GDM1 (cell line): ENCODE results near the gene GLRX.
A peak's percentile ranks its signal among the peaks of the same experiment; 100 is the strongest.
"Not testable (repeated sequence)": the region's sequence is repeated elsewhere in the genome, so short reads cannot be mapped to it uniquely, and the experiment has no call there.

Source experiments
- DNase-seq: peaks from one replicate; lab custom pipeline; 2025; lab: John Stamatoyannopoulos, UW

Gene GLRX

DNA sequence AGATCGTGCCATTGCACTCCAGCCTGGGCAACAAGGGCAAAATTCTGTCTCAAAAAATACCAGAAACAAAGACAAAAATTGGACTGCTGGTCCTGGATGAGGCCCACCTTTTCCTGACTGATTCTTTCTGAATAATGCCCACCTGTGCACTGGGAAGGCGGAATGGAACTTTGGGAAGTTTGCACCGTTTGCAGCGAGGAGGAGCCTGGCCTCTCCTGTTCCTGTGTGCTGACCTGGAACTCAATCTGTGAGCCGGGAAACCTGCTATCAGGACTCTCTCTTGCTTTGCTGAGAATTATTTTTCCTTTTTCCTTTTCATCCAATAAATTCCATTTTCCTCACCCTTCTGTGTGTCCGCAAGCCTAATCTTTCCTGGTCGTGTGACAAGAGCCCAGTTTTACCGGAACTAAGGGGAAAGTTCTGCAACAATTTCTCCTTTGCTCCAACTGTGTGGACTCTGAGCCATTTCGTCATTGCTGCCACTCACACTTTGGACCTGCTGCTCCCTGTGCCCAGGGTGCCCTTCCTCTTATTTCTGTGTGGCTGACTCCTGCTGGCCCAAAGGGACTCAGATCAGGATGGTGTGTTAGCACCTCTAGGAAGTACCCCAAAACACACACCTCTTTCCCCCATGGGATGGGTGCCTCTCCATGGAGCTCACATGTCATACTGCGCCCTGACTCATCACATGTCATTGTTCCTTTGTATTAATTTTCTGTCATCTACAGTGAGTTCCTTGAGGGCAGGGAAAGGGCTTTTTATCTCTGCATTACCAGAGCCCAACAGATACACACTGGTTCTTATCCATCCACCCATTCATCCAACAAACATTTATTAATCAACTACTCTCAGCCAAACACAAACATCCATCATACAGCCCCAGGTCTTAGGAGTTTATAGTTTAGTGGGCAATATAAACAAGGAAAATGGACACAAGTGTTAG lies 4.7 kb upstream of the GLRX start:
- no peak for DNase-seq

DNA sequence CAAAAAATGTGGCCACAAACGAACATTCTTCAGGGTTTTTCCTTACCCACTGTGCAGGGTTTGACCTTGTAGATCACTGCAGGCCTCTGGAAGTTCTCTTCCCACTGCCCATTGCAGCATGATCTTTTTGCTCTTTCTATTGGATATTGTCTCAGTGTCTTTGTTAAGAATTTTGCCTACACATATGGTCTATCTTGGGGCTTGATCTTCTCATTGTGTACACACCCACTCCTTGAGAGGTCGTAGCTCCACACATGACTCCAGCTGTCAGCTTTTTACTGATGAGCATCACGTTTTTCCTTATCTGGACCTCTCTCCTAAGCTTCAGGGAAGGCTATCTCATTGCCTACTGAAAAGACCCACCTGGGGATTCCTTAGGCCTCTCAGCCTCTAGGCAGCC lies 3.0 kb upstream of the GLRX start:
- DNase-seq = no peak

DNA sequence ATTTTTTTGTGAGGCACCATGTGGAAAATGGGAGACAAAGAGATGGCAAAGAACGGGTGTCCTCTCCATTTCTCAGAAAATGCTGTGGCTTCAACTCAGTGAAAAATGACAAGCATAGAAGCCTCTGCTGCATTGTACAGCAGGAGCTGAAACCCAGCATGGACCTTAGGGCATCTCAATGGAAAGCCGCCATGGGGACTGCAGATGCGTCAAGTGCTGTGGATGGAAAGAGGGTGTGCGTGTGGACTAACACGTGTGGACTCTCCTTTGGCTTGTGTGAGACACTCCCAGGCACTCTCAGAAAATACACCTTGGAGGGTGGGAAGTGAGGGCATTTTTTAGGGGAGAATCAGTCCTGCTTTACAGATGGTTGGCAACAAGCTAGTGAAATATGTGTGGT lies 2.2 kb upstream of the GLRX start:
- DNase-seq = no peak

DNA sequence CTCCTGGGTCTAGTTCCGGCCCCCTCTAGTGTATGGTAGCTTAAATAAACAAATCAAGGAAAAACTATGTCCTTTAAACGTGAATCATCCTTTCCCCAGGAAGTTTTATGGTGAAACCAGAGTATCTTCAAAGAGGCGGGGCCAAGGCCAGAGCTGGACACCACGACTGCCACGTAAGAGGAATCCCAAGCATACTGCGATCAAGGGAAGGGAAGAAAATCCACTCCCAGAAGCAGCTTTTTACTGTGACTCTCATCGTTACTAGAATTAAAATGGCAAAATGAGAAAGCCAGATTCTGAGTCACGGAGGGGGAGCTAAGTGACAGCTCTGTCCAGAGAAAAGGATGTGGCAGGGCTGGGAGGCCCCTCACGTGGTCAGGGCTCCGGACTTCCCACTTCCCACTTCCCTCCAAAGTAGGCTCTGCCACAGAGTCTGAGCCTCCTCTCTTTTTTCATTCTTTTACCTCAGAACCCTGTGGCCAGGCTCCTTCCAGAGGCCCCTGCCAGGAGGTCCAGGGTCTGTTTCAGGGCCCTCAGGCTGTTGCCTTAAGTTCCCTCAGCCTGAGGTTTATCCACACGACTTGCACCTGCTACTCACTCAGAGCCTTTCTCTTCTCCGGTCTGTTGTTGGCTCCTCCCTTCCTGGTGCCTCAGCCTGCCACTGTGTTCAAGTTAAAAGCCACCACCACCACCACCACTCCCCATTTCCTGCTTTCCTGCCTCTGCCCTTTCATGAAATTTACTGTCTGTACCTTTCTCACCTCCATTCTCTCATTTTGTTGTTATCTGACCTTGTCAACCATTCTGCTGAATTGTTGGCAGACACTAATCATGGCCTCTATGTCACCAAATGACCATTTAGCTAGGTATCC lies 1.4 kb upstream of the GLRX start:
- DNase-seq = peak; percentile 76

DNA sequence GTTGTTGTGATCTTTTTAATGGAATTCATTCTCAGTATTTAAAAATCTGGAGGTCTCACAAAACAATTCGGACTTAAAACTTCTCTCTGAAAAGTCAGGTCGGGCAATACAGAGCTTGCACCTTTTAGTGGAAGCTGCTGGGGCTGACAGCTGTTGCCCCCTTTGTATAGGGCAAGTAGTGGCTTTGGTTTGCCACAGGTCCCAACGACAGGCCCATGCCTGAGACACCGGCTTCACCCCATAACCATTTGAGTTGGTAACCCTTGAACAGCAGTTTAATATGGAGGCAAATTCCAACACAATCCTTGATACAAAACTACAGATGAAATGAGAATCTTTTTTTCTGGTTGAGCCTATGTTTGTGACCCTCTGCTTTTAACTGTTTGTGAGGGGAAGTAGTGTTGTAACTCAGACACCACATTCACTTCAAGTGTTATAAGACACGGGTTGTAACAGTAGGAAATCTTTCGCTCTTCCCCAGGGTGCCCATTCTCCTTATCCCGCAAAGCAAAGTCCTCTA lies 752 bp upstream of the GLRX start:
- DNase-seq = no peak

DNA sequence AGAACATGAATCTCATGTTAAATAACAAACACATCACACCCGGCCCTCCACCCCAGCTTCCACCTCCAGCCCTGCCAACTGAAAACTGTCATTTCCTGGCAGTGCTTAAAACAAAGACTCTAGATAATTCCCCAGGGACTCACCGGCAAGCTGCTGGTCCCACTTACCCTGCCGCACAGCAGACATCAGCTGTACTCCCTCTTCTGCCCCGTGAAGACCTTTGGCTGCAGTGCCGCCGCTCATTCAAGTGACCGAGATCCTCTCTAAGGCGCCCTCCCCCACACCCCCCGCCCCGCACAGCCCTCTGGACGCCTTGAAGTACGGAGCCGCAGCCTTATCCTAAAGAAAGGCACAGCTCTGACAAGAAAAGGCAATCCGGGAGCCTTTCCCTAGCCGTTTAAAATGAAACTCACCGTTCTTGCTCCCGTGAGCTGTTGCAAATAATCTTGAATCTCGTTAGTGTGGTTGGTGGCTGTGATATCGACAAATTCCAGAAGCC lies 434 bp downstream of the GLRX start:
- no peak for DNase-seq

DNA sequence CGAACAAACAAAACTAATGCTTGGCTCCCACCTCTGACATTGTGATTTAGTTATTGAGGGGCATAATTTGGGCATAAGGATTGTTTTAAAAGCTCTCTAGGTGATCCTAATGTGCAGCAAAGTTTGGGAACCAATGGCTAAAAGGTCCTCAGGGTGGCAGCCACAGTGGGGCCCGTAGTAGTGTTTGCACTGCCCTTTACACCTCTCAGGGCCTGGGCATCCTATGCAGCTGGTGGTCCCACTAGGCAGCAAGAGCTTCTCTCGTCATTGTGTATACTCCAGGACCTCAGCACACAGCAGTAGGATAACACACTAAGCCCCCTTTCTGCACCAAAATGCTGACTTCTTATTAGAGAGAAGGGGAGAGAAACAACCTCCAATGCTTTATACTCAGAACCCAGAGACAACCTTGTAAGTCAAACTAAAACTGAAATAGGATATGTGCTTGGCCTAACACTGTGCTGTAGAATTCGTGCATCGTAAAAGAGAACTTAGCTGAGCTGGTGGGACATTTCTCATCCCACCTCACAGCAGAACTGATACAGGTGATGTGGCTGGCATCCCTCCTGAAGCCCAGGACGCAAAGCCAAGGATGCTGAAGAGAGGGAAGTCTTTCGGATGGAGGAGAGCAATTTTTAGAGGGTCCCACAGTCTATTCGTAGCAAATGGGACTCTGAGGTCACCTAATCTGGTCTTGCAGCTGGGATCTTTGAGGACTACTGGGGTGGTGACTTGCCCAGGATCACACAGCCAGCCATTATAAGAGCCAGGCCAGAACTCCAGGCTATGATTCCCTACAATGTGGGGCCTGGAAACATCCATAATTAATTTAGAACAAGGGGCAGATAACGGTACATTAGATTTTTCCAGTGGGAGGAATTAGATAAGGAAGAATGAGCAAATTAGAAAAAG lies 1.2 kb downstream of the GLRX start:
- DNase-seq = no peak

DNA sequence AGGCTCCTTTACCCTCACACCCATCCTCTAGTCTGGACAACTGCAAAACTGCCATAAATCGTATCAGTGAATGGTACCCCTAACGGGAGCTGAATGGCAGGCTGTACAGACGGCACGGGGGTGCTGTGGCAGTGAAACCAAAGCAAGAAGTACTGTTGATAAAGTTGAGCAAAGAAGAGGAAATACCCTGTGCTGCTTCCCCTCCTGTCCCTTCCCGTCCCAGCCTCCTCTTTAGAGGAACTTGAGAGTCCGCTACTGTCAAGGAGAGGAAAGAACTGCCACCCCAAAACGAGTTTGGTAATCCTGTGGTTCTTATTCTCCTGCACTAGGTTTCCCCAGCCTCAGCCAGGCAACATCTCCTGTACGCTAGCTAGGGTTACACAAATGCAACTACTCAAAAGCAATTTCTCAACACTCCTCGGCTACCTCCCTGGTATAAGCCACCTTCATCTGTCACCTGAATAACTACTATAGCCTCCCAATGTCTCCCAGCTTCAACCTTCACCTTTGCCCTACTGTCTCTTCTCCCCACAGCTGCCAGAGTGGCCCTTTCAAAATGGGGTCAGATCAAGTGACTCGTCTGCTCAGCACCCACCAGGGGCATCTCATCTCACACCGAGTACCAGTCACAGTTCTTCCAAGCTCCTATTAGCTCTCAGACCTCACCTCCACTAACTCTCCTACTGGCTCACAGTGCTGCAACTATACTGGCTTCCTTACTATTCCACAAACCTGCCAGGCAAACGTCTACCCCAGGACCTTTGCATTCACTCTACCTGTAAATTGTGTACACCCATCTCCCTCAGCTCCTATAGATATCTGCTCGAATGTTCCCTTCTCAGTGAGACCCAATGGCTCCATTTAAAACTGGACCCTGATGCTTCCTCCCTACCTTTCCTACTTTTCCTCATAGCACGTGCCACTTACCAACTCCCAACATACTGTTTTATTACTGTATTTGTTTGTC lies 4.1 kb downstream of the GLRX start:
- peak; percentile 73 for DNase-seq

DNA sequence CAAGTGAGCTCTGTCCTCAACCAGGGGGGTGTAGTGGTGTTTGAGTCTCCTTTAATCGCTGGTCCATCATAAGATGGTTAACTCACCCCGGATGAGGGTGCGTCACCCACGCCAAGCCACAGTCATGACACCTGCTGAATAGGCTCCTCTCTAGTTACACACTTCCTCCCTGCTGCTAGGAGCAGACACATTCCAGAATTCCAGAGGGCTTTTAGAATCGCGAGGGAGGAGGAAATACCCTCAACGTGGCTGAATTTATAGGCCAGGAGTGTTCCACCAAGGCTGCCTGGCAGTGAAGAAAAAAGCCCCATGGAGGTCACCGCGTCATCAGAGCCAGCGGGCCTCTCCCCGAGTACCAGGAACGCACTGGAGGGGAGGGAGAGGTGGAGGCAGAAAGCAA lies 5.1 kb downstream of the GLRX start:
- no peak for DNase-seq

DNA sequence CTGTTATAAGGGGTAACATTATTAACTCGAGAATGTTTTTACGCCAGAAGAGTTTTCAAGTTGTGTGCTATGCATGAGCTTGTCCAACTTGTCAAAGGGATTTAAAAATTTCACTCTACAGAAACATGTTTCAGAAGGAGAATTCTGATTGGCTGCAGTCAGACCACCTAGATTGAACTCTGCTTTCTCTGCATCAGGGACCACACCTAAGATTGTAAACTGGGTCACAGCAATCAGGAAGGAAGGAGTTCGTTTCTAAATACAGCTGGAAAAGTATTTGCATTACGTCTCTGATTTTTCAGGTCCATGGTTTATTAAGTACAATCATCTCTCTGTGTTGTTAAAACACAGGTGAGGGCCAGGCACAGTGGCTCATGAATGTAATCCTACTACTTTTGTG lies 5.8 kb downstream of the GLRX start:
- no peak for DNase-seq

DNA sequence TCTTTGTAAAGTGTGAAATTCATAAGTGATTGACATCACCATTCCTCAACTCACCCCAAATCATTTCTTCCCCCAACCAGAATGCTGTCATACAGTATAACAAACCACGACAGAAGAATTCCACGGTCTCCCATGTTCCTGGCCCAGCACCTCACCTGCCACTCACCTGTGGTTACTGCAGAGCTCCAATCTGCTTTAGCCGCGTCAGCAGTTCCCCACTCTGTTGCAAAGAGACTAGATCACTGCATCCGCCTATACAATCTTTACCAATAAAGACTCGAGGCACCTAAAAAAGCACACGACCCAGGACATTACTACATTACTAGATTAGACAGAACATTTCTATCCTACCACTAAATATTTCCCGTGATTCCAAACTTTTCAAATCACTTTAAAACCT lies 6.2 kb downstream of the GLRX start:
- no peak for DNase-seq

DNA sequence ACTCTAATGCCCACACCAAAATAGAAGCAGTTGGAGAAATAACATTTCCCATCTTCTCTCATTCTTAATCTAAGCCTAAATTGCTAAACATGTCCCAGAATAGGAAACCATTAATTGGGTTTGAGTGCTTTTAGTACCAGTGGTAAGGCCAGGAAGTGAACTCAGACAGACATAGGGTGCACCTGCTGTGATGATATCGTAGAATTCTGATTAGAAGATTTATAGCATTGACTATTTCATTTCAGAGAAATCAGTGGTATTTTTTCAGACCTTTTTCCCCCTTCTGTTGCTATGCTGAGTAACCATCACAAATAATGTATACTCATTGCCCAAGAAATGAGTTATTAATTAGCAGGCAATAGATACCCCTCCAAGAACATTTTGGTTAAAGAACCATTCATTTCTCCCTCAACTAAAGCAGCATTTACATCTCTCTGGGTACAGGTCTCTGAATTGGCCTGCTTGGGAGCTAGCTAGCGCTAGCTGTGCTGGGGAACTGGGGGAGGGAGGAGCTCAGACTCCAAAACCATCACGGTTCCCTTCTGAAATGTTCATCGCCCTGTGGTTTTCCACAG lies 7.3 kb downstream of the GLRX start:
- DNase-seq = no peak

DNA sequence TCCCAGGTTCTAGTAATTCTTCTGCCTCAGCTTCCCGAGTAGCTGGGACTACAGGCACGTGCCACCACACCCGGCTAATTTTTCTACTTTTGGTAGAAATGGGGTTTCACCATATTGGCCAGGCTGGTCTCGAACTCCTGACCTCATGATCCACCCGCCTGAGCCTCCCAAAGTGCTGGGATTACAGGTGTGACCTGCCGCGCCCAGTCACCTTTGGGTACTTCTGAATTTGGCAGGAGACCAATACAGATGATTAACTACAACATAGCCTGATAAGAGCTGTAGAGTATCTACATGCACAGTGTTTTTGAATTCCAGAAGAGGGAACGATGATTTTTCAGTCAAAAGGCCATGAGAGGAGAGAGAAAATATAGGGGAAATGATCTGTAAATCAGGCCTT lies 9.5 kb downstream of the GLRX start:
- not testable (repeated sequence) for DNase-seq

DNA sequence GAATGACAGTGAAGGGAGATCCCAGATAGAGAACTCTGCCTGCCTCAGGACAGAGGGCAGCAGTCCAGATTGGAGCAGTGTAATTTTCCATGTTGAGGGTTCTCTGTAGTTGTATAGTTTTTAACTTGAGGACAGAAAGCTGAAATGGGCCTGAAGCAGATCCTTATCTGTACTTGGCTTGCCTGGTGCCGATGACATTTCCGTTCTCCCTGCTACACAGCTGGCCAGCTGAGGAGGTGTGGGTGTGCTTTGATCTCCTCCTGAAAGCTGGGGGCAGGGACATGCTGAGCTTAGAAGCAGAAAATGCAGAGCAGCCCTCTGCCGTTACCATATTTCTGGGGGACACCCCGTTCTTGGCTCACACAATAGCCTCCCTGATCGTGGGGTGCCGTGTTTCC lies 10.5 kb downstream of the GLRX start:
- DNase-seq = no peak

DNA sequence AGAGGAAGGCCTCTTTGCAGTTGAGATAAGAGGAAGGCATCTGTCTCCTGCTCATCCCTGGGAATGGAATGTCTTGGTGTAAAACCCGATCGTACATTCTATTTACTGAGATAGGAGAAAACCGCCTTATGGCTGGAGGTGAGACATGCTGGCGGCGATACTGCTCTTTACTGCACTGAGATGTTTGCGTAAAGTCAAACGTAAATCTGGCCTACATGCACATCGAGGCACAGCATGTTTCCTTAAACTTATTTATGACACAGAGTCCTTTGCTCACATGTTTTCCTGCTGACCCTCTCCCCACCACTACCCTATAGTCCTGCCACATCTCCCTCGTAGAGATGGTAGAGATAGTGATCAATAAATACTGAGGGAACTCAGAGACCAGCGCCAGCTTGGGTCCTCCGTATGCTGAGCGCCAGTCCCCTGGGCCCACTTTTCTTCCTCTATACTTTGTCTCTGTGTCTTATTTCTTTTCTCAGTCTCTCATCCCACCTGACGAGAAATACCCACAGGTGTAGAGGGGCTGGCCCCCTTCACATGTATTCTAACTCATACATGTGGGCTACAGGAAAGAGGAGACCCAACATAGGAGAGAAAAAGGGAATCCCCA lies 11.0 kb downstream of the GLRX start:
- not testable (repeated sequence) for DNase-seq

DNA sequence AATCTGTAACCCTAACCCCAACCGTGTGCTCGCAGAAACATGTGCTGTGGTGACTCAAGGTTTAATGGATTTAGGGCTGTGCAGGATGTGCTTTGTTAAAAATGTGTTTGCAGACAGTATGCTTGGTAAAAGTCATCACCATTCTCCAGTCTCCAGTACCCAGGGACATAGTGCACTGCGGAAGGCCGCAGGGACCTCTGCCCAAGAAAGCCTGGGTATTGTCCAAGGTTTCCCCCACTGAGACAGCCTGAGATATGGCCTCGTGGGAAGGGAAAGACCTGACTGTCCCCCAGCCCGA lies 11.5 kb downstream of the GLRX start:
- DNase-seq = not testable (repeated sequence)

DNA sequence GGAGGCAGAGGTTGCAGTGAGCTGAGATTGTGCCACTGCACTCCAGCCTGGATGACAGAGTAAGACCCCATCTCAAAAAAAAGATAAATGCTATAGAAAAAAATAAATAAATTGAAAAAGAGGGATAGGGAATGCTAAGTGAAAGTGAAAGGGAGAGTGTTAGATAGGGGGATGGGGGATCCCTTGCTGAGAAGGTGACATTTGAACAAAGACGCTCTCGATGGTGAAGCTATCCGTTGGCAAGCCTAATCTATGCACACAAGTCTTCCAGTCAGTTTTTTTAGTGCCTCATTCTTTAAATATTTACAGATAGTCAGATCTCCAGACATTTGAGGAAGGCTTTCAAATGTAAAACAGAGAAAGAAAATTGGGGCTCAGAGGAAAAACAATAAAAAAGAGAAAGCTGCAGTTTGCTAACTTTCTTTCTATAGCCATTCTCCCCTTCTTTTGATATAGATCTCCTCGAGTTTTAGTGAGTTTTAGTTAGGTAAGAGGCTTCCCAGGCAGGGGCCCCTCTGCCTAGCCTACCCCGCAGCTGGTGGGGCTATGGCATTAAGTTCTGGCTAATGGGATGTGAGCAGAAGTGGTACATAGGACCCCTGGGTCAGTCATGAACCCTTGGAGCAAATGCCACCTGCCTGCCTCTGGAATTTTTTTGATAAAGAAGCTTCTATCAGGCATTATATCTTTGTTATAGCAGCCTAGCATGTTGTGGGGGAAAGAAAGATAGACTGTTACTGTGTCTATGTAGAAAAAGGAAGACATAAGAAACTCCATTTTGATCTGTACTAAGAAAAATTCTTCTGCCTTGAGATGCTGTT lies 12.0 kb downstream of the GLRX start:
- no peak for DNase-seq

DNA sequence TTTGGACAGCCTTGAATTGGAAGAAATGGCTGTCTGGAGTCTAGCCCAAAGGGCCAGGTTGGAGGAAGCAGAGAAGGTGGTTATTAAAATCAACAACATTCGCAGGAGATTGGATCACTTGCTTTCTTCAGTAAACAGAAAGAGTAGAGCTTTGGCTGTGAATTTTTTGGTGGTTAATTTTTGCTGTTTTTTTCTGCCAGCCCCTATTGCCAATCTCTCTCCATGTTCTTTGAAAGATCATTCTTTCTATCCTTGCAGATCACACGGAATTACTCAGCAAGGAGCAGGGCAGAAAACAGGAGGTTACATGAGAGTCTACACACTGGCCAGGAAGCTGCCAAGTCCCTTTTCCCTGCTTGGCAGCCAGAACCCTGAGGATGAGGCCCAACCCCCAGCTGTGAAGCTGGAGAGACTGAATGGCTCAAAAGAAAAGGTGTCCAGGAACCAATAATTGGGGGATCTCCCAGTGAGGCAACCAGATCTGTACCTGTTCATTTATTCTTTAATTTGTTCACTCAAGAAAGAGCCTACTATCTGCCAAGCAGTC lies 13.0 kb downstream of the GLRX start:
- no peak for DNase-seq
